GM18870 (cell line): ENCODE results near the gene DHRS4.
A peak's percentile ranks its signal among the peaks of the same experiment; 100 is the strongest.
"Not testable (repeated sequence)": the region's sequence is repeated elsewhere in the genome, so short reads cannot be mapped to it uniquely, and the experiment has no call there.

ENCODE experiments used
- ATAC-seq: cut with Tn5 transposase; IDR thresholded peaks from one replicate; pipeline ENCODE4 v1.9.1; 2021; ENCODE audit warnings: moderate library complexity; ENCODE audit not compliant: unreplicated experiment

DHRS4 gene

GRCh38 chr14:23939607-23940326 is 13.8 kb upstream of the DHRS4 start:
- no peak for ATAC-seq

- no peak for ATAC-seq
These were observed 12.3 kb upstream of the DHRS4 start for GRCh38 chr14:23941230-23941629.

- ATAC-seq = no peak
These were observed 11.9 kb upstream of the DHRS4 start for GRCh38 chr14:23941669-23942068.

GRCh38 chr14:23942587-23942986 is 11.0 kb upstream of the DHRS4 start:
- ATAC-seq = no peak

- ATAC-seq = not testable (repeated sequence)
These were observed 4.5 kb upstream of the DHRS4 start for GRCh38 chr14:23949069-23949468.

- ATAC-seq = no peak
These were observed 3.0 kb upstream of the DHRS4 start for GRCh38 chr14:23950411-23951135.

- ATAC-seq = not testable (repeated sequence)
These were observed 2.5 kb upstream of the DHRS4 start for GRCh38 chr14:23951136-23951466.

GRCh38 chr14:23951590-23952201 is 1.9 kb upstream of the DHRS4 start:
- ATAC-seq = no peak

- not testable (repeated sequence) for ATAC-seq
These were observed 480 bp upstream of the DHRS4 start for GRCh38 chr14:23953116-23953463.

GRCh38 chr14:23954279-23954614 is 677 bp downstream of the DHRS4 start:
- peak; percentile 19 for ATAC-seq

GRCh38 chr14:23954965-23955364 is 1.4 kb downstream of the DHRS4 start:
- not testable (repeated sequence) for ATAC-seq

- not testable (repeated sequence) for ATAC-seq
These were observed 2.2 kb downstream of the DHRS4 start for GRCh38 chr14:23955811-23956210.

- not testable (repeated sequence) for ATAC-seq
These were observed 4.5 kb downstream of the DHRS4 start for GRCh38 chr14:23957913-23958569.

GRCh38 chr14:23960899-23961298 is 7.3 kb downstream of the DHRS4 start:
- not testable (repeated sequence) for ATAC-seq

- not testable (repeated sequence) for ATAC-seq
These were observed 8.1 kb downstream of the DHRS4 start for GRCh38 chr14:23961704-23962103.

GRCh38 chr14:23969130-23969480 is 15.5 kb downstream of the DHRS4 start:
- ATAC-seq = not testable (repeated sequence)

GRCh38 chr14:23969481-23970282 is 16.1 kb downstream of the DHRS4 start:
- not testable (repeated sequence) for ATAC-seq

GRCh38 chr14:23970283-23970659 is 16.7 kb downstream of the DHRS4 start:
- not testable (repeated sequence) for ATAC-seq

- not testable (repeated sequence) for ATAC-seq
These were observed 19.6 kb downstream of the DHRS4 start for GRCh38 chr14:23973178-23973577.

- ATAC-seq = not testable (repeated sequence)
These were observed 20.5 kb downstream of the DHRS4 start for GRCh38 chr14:23974041-23974440.

GRCh38 chr14:23977208-23977607 is 23.6 kb downstream of the DHRS4 start:
- not testable (repeated sequence) for ATAC-seq
